GM12878 (cell line): ENCODE measurements around the gene CTPS1. TPM values are rescaled to one million over a fixed set of nuclear protein-coding genes. Genes with fewer than 3 reads are reported as not detected.
A peak's percentile ranks its signal among the peaks of the same experiment; 100 is the strongest.

ENCODE experiments used
- ATF2 ChIP-seq: IDR thresholded peaks from 2 replicates; pipeline ENCODE4 v1.6.1; 2012; ENCODE audit warnings: low read length, inconsistent platforms
- CEBPB ChIP-seq, 2 experiments: fragments of 150-350 bp in 1 of 2; IDR thresholded peaks; 2 replicates each; pipeline ENCODE4 v1.6.1; 2012 to 2014; ENCODE audit warnings: low read depth in 2 of 2, low read length in 2 of 2, borderline replicate concordance in 1 of 2, inconsistent platforms in 1 of 2
- CEBPZ ChIP-seq: fragments of 150-350 bp; IDR thresholded peaks from 2 replicates; pipeline ENCODE4 v1.6.1; 2016; ENCODE audit warnings: low read depth, low read length
- CREM ChIP-seq: IDR thresholded peaks from 2 replicates; pipeline ENCODE4 v1.6.1; 2014; ENCODE audit warnings: antibody characterized with exemption, low read depth
- KDM1A ChIP-seq: fragments of 200-600 bp; sonication (generic); IDR thresholded peaks from 2 replicates; pipeline ENCODE4 v1.6.1; 2016; ENCODE audit warnings: borderline replicate concordance
- KLF5 ChIP-seq: fragments of 450-650 bp; IDR thresholded peaks from 2 replicates; pipeline ENCODE4 v1.6.1; 2014; ENCODE audit warnings: mild to moderate bottlenecking; ENCODE audit not compliant: partially characterized antibody
- MLLT1 ChIP-seq: fragments of 450-650 bp; IDR thresholded peaks from 2 replicates; pipeline ENCODE4 v1.6.1; 2016; ENCODE audit warnings: mild to moderate bottlenecking
- POLR2AphosphoS5 ChIP-seq: IDR thresholded peaks from 2 replicates; pipeline ENCODE4 v1.6.1; 2011; ENCODE audit warnings: mild to moderate bottlenecking, low read length, inconsistent platforms
- RAD21 ChIP-seq: IDR thresholded peaks from 2 replicates; pipeline ENCODE4 v1.6.1; 2011; ENCODE audit warnings: mild to moderate bottlenecking, low read depth, low read length, moderate library complexity; ENCODE audit not compliant: insufficient read depth
- SKIL ChIP-seq: fragments of 450-650 bp; IDR thresholded peaks from 2 replicates; pipeline ENCODE4 v1.6.1; 2017; ENCODE audit warnings: mild to moderate bottlenecking, low read depth, inconsistent platforms; ENCODE audit not compliant: poor library complexity, severe bottlenecking
- SMARCA5 ChIP-seq: fragments of 450-650 bp; IDR thresholded peaks from 2 replicates; pipeline ENCODE4 v1.6.1; 2017; ENCODE audit warnings: mild to moderate bottlenecking
- USF1 ChIP-seq: IDR thresholded peaks from 2 replicates; pipeline ENCODE4 v1.6.1; 2011; ENCODE audit warnings: borderline replicate concordance, low read depth, mild to moderate bottlenecking, moderate library complexity, mixed read lengths, low read length; ENCODE audit not compliant: insufficient read depth; ENCODE audit errors: extremely low read length
- ZNF687 ChIP-seq: fragments of 450-650 bp; IDR thresholded peaks from 2 replicates; pipeline ENCODE4 v1.6.1; 2017; ENCODE audit warnings: mild to moderate bottlenecking, moderate library complexity
- ZSCAN29 ChIP-seq: fragments of 450-650 bp; IDR thresholded peaks from 2 replicates; pipeline ENCODE4 v1.6.1; 2017; ENCODE audit warnings: mild to moderate bottlenecking, moderate library complexity
- polyA plus RNA-seq, 11 experiments: library from polyadenylated mRNA; depleted of rRNA in 4 of 11; unstranded in 6 of 11; stranded (reverse) in 5 of 11; fragments of >200 nt; fragmentation: Nextera tagmentation in 4 of 11; fragmentation: Illumina TruSeq in 1 of 11; extraction: Ambion mirVana in 4 of 11; extraction: Trizol in 1 of 11; gene quantifications; 1 replicate in 1 of 11; 2 replicates in 10 of 11; pipeline versions ENCODE4 v1.2.1 to v1.2.3, GENCODE V29; 2011 to 2016; ENCODE audit warnings: inconsistent platforms in 2 of 11, missing spikeins in 2 of 11, low read depth in 1 of 11
- total RNA-seq, 4 experiments: library from RNA; depleted of rRNA in 3 of 4; stranded (reverse); fragments of >200 nt in 3 of 4; fragmentation: Illumina TruSeq in 1 of 4; extraction: Trizol in 1 of 4; gene quantifications; 2 replicates each; pipeline versions ENCODE4 v1.2.1 to v1.2.3, GENCODE V29; 2013 to 2021

CTPS1 gene
- total and polyA plus RNA-seq, 10 of the 15 experiments (the other 5 are each of a cell fraction or from before 2014, with no cell fraction given): 27.5 to 106 (median 62.8) TPM

GRCh38 chr1:41003640-41004220 lies 24.2 kb downstream of the CTPS1 start (continued):
- TF ChIP-seq CEBPZ: no peak
- no peak for TF ChIP-seq ZSCAN29
- TF ChIP-seq MLLT1: no peak
- TF ChIP-seq CREM: no peak
- no peak for TF ChIP-seq ZNF687
- peak; percentile 86 for TF ChIP-seq USF1
- TF ChIP-seq POLR2AphosphoS5: no peak
- TF ChIP-seq SMARCA5: no peak
- TF ChIP-seq SKIL: peak; percentile 80
- no peak for TF ChIP-seq CEBPB (IDR thresholded peaks at IDR 0.05; ENCODE audit: borderline replicate concordance in 1 of 2, low read depth in 2 of 2, low read length in 2 of 2)
- TF ChIP-seq KDM1A: no peak
- TF ChIP-seq RAD21: peak; percentile 47
- TF ChIP-seq KLF5: peak; percentile 31
- peak; percentile 56; the same call in 1 of the 2 replicates for TF ChIP-seq ATF2
